NCI-H510A (cell line): ENCODE results near the gene PARD3B.

Source experiments
- DNase-seq: peaks from one replicate; lab custom pipeline; 2025; lab: John Stamatoyannopoulos, UW

PARD3B gene

DNA sequence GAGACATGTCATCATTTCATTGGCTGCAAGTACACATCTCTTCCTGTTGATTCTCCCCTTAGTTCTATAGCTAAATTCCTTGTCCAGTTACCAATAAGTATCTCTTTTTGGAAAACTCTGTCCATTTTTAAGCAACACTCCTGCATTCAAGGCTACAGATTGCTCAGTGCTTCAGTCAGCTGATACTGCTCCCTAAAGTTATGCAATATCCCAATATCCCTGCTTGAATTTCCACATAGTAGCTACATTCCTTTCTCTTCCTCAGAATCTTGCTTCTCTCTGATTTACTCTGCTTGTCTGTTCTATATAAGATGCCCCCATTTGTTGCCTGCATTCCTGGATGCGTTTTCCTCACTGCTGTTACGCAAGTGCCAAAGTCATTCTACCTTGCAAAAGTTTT lies 109.8 kb downstream of the PARD3B start:
- no peak for DNase-seq

DNA sequence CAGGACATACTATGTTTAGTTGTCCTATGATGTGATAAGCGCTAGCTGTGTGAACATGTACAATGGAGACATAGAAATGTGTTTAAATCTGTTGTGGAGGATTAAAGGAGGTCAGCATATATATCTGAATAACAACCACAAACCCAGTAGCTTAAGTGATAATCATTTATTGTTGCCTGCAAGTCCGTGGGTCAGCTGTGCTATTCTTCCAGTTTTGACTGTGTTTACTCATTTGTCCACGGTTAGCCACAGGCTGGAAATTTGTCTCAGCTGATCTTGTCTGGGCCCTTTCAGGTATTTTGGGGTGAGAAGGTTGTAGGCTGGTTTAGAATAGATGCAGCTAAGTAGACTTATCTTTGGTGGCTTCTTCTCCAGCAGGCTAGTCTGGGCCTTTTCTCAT lies 110.4 kb downstream of the PARD3B start:
- DNase-seq = no peak

DNA sequence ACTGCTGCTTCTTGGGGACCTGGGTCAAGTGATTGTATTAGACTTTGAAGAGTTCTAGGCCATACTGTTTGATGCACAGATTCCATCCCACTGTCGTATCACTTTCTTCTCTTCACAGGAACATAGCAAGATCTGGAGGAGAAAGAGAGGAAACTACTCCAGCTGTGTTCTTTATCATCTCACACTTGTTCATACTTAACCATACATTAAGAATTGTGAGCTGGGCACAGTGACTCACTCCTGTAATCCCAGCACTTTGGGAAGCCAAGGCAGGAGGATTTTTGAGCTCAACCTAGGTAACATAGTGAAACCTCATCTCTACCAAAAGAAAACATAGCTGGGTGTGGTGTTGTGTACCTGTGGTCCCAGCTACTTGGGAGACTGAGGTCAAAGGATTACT lies 111.7 kb downstream of the PARD3B start:
- DNase-seq = no peak

DNA sequence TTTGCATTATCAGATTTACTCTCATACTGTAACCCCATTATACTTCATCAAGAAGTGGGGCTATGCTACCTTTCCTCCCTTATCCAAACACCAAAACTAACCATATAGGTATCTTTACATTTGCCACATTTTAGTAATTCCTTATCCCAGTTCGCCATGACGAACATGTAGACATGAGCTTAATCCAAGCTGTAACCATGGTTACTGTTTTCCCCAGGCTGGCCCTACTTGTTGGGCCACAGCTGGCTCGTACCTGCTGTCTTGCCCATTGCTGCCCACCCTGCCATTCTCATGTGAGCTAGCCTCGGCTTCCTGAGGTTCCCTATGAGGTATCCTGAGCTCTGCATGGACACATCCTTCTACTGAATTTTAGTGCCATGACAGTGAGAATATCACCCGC lies 117.7 kb downstream of the PARD3B start:
- no peak for DNase-seq

- DNase-seq = no peak
These were observed 118.6 kb downstream of the PARD3B start for GRCh38 chr2:204663816-204664425.

DNA sequence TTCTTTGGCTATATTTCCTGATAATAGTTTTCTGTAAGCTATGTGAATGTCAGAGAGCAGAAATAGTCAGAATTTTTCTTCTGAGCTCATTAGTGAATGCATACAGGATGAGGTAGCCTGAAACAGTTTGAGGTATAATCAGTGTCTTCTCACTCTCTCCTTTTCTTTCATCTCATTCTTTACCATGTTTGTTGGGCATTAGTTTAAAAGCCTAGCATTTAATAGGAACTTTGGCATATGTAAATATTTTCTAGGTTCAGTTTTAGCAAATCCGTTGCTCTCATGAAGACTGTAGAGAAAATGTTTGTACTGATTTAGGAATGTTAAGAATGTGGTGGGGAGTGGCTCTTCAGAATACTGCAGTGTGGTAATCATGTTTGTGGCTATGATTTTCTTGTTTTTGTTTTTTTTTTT lies 119.4 kb downstream of the PARD3B start:
- no peak for DNase-seq

DNA sequence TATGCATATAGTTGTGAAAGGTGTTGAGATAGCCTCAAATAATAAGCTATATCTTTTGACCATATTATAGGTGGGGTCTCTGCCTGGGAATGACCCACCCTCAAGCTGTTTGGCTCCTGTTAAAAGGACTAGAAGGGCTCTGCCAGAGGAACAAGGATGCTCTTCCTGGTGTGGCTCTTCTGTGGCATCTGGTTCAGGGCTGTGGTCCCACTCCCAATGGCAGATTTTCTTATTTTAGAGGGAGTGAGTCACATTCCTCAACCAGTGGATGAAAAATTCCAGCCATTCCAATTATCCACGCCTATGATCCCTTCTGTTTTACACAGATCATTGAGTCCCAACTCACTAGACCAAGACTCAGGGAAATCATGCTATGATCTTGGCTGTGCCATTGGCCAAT lies 119.9 kb downstream of the PARD3B start:
- DNase-seq = no peak

GRCh38 chr2:204665771-204666170 lies 120.5 kb downstream of the PARD3B start:
- no peak for DNase-seq

GRCh38 chr2:204667990-204668389 lies 122.7 kb downstream of the PARD3B start:
- DNase-seq = no peak

- DNase-seq = no peak
These were observed 124.1 kb downstream of the PARD3B start for GRCh38 chr2:204669382-204669781.

- no peak for DNase-seq
These were observed 124.8 kb downstream of the PARD3B start for GRCh38 chr2:204670124-204670523.

- no peak for DNase-seq
These were observed 125.5 kb downstream of the PARD3B start for GRCh38 chr2:204670756-204671155.

DNA sequence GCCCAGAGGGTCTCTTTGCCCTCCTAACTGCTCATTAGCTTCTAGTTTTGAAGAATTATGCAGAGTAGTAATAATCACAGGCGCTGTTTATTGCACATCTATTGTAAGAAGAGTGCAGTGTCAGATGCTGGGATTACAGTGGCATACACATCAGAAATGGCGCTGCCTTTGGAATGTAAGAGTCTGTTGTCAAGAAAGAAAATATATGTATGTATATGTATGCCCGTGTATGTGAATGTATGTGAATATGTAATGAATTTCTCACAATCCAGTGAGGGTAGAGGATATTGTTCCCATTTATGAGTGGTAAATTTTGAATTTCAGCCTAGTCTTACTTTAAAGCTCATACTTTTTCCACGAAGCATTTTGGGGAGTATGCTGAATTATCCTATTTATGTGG lies 127.5 kb downstream of the PARD3B start:
- no peak for DNase-seq

DNA sequence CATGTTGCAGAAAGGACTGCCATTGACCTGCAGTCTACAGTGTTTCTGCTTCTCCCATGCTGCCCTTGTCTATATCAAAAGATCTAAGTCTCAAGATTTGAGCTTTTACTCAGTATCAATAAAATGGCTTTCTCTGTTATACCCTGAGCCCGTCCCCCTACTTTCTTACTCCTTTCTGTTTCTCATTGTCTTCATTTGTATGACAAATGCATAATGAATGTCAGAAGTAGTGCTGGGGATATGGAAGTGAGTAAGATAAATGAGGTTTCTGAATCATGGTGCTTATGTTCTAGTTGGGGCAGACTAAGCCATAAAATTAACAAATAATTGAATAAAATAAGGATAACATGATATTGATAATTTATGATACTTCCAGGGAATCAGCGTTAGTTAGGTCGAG lies 128.6 kb downstream of the PARD3B start:
- DNase-seq = no peak

DNA sequence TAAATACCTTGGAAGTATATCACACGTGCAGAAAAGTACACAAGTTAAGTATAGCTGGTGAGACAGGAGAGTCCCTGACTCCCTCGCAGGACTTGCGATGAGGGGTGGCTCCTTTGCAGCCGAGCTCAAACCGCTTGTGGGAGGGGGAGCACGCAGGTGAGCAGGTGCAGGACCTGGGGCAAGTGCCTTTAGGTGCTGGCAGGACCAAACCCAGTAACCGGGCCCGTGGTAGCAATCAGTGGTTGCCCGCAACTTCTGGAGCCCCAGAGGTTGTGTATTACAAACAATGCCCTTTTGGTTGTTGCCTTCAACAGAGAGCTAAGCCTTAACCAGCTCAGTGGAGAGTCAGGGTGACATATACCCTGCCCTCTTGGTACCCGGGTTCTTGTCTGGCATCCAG lies 132.8 kb downstream of the PARD3B start:
- DNase-seq = no peak

- DNase-seq = no peak
These were observed 135.3 kb downstream of the PARD3B start for GRCh38 chr2:204680576-204680975.

DNA sequence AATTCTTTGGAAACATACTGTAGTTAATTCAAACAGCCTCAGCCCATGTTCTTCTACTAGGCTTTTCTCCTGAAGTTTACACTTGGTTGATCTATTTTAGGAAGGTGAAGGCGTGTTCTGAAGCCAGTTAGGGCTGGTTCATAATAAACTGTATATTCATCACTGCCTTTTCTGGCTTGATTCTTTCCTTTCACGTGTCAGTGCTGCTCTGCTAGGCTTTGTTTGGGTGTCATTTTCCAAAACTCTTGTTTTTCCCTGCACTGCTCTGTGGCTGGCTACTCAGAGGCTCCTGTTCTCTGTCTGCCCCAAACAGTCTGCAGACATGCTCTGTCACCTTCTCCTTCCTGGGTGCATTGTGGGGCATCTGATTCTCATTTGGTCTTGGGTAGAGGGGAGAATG lies 136.1 kb downstream of the PARD3B start:
- DNase-seq = no peak

DNA sequence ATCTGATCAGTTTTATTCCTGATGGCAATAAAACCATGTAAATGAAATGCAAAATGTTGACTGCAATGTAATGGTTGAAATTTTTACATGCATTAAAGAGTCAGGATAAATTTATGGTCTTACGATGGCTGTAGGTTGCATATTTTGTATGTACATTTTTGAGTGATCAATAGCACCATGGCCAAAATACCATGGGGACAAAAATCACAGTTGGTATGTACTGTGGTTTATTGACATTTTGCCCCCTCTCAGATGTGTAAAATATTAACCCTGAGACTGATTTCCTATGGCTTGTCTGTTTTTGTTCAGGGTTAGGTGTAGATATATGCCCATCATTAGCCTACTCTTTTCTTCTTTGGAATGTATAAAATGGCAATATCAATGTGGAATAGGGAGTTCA lies 138.1 kb downstream of the PARD3B start:
- DNase-seq = no peak

DNA sequence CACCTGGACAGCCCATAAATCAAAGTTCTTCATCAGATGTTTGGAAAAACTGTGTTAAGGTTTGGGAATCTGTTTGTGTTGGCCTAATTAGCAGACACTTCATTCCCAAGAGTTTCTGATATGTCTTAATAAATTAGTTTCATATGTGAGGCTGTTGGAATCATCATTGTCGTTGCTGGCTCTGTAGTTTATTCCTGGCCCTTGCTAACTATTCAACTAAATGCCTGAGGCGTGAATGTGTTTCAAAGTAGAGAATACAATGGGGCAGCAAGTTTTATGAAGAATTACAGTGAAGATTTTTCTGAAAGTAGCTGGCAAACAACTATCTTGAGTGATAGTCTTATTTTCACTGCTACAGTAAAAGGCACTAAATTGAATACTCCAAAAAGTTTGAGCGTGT lies 141.1 kb downstream of the PARD3B start:
- DNase-seq = no peak

- no peak for DNase-seq
These were observed 142.5 kb downstream of the PARD3B start for GRCh38 chr2:204687776-204688175.

- peak; percentile 46 for DNase-seq
These were observed 146.7 kb downstream of the PARD3B start for GRCh38 chr2:204691911-204692510.

GRCh38 chr2:204692790-204693189 lies 147.5 kb downstream of the PARD3B start:
- no peak for DNase-seq

- DNase-seq = no peak
These were observed 148.0 kb downstream of the PARD3B start for GRCh38 chr2:204693262-204693661.

GRCh38 chr2:204695506-204695905 lies 150.2 kb downstream of the PARD3B start:
- DNase-seq = no peak
